ENCODE results near the gene MAP2K5.

The MAP2K5 gene

GRCh38 chr15:67839929-67840748 is 297.6 kb downstream of the MAP2K5 start, which contains the start of gene RNU6-1 (continued):
- TF ChIP-seq PRDM10 (tag by site-specific recombination; IDR thresholded peaks at IDR 0.05) (peak; percentile 97), PRDM6 (tag by site-specific recombination; IDR thresholded peaks at IDR 0.05) (no peak; the same call in 1 of the 2 replicates), ZNF223 (tag by site-specific recombination; IDR thresholded peaks at IDR 0.05) (no peak), ZNF112 (tag by site-specific recombination; IDR thresholded peaks at IDR 0.05) (no peak), ZBTB6 (tag by site-specific recombination; IDR thresholded peaks at IDR 0.05) (no peak), PATZ1 (tag by site-specific recombination; IDR thresholded peaks at IDR 0.05) (peak; percentile 95), ZNF354C (tag by site-specific recombination; IDR thresholded peaks at IDR 0.05; ENCODE audit: borderline replicate concordance, low read depth) (no peak), ZNF548 (tag by site-specific recombination; IDR thresholded peaks at IDR 0.05) (0 out of 2 replicates have a peak, but pooled peaks have one; percentile 49), REPIN1 (tag by site-specific recombination; IDR thresholded peaks at IDR 0.05; ENCODE audit: low read depth) (no peak), IKZF3 (tag by site-specific recombination; IDR thresholded peaks at IDR 0.05) (no peak), ZNF133 (tag by site-specific recombination; IDR thresholded peaks at IDR 0.05) (no peak), ZNF311 (tag by site-specific recombination; IDR thresholded peaks at IDR 0.05; ENCODE audit: borderline replicate concordance) (no peak), PRDM4 (tag by site-specific recombination; IDR thresholded peaks at IDR 0.05) (no peak), ZBTB20 (tag by site-specific recombination; IDR thresholded peaks at IDR 0.05) (peak; percentile 88), ZNF211 (tag by site-specific recombination; IDR thresholded peaks at IDR 0.05; ENCODE audit: low read depth) (no peak), ZNF140 (tag by site-specific recombination; IDR thresholded peaks at IDR 0.05) (no peak), HOXD13 (CRISPR knock-in tag; IDR thresholded peaks at IDR 0.05; ENCODE audit: borderline replicate concordance) (no peak), INSM2 (tag by site-specific recombination; IDR thresholded peaks at IDR 0.05) (no peak; the same call in 1 of the 2 replicates), ZNF629 (tag by site-specific recombination; IDR thresholded peaks at IDR 0.05) (peak; percentile 80), ZNF510 (tag by site-specific recombination; IDR thresholded peaks at IDR 0.05; ENCODE audit: insufficient replicate concordance) (no peak), ZNF266 (tag by site-specific recombination; IDR thresholded peaks at IDR 0.05; ENCODE audit: low read depth) (no peak)
- TF ChIP-seq, protein P1, sequence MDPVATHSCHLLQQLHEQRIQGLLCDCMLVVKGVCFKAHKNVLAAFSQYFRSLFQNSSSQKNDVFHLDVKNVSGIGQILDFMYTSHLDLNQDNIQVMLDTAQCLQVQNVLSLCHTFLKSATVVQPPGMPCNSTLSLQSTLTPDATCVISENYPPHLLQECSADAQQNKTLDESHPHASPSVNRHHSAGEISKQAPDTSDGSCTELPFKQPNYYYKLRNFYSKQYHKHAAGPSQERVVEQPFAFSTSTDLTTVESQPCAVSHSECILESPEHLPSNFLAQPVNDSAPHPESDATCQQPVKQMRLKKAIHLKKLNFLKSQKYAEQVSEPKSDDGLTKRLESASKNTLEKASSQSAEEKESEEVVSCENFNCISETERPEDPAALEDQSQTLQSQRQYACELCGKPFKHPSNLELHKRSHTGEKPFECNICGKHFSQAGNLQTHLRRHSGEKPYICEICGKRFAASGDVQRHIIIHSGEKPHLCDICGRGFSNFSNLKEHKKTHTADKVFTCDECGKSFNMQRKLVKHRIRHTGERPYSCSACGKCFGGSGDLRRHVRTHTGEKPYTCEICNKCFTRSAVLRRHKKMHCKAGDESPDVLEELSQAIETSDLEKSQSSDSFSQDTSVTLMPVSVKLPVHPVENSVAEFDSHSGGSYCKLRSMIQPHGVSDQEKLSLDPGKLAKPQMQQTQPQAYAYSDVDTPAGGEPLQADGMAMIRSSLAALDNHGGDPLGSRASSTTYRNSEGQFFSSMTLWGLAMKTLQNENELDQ (tag by site-specific recombination; IDR thresholded peaks at IDR 0.05; ENCODE audit: low read depth), result no peak
